Skeletal muscle satellite cell (primary cell): Measurements from ENCODE around the gene GNRH2. TPM values are rescaled to one million over a fixed set of nuclear protein-coding genes. Genes with fewer than 3 reads are reported as not detected.
"Not testable (repeated sequence)": the region's sequence is repeated elsewhere in the genome, so short reads cannot be mapped to it uniquely, and the experiment has no call there.

Experiments used
- H3K27me3 ChIP-seq: 2 replicates; pipeline ENCODE4 v1.7.0; 2013; ENCODE audit warnings: low read length; ENCODE audit not compliant: control insufficient read depth, insufficient read depth
- H3K36me3 ChIP-seq: 2 replicates; pipeline ENCODE4 v1.7.0; 2013; ENCODE audit warnings: mild to moderate bottlenecking, control low read depth, low read length; ENCODE audit not compliant: insufficient read depth
- H3K4me1 ChIP-seq: 2 replicates; pipeline ENCODE4 v1.7.0; 2013; ENCODE audit warnings: low read length; ENCODE audit not compliant: control insufficient read depth, insufficient read depth
- H3K4me2 ChIP-seq: 2 replicates; pipeline ENCODE4 v1.7.0; 2013; ENCODE audit warnings: mild to moderate bottlenecking, low read length
- H3K4me3 ChIP-seq: 2 replicates; pipeline ENCODE4 v1.7.0; 2013; ENCODE audit warnings: low read length
- H3K9ac ChIP-seq: 2 replicates; pipeline ENCODE4 v1.7.0; 2013; ENCODE audit warnings: mild to moderate bottlenecking, low read depth, low read length, moderate library complexity
- H3K9me3 ChIP-seq: replicated peaks from 2 replicates; pipeline ENCODE4 v1.7.0; 2013; ENCODE audit warnings: mild to moderate bottlenecking, control low read depth, low read length
- total RNA-seq: library from RNA; depleted of rRNA; stranded (reverse); fragments of >200 nt; gene quantifications from 2 replicates; pipeline ENCODE4 v1.2.3, GENCODE V29; 2012; rRNA removed

Gene GNRH2
- 0.25 and 0.44 TPM in 2 replicates for total RNA-seq

GRCh38 chr20:3043322-3043721, at the start of gene GNRH2:
TSS of gene GNRH2 (plus strand) at chr20:3043622. CDS start at chr20:3044415, 793 bp downstream.
- no peaks in the 10 kb centered on the region for H3K9me3 ChIP-seq
- H3K27me3 ChIP-seq: no peaks in the 10 kb centered on the region
- peaks cover 27% of the 10 kb centered on the region for H3K4me1 ChIP-seq
- H3K4me3 ChIP-seq: no peak within 1 kb of the TSS
- H3K4me2 ChIP-seq: no peak within 1 kb of the TSS
- peaks cover 35% of the 10 kb centered on the region for H3K36me3 ChIP-seq
- H3K9ac ChIP-seq: no peak within 1 kb of the TSS

GRCh38 chr20:2995796-2996195, 47.6 kb upstream of the GNRH2 start:
- peaks cover 38% of the 10 kb centered on the region for H3K36me3 ChIP-seq
- no peaks in the 10 kb centered on the region for H3K4me1 ChIP-seq
- no peak overlapping the region for H3K4me2 ChIP-seq
- H3K4me3 ChIP-seq: no peak overlapping the region
- no peak overlapping the region for H3K9ac ChIP-seq
- H3K9me3 ChIP-seq: no peaks in the 10 kb centered on the region
- no peaks in the 10 kb centered on the region for H3K27me3 ChIP-seq

- no peaks in the 10 kb centered on the region for H3K27me3 ChIP-seq
- peaks cover 16% of the 10 kb centered on the region for H3K36me3 ChIP-seq
- no peak overlapping the region for H3K4me2 ChIP-seq
- no peak overlapping the region for H3K9ac ChIP-seq
- no peaks in the 10 kb centered on the region for H3K4me1 ChIP-seq
- H3K9me3 ChIP-seq: no peaks in the 10 kb centered on the region
- H3K4me3 ChIP-seq: no peak overlapping the region
Measured at GRCh38 chr20:2998728-2999127, 44.7 kb upstream of the GNRH2 start.

- no peaks in the 10 kb centered on the region for H3K4me1 ChIP-seq
- H3K9me3 ChIP-seq: no peaks in the 10 kb centered on the region
- peaks cover 18% of the 10 kb centered on the region for H3K36me3 ChIP-seq
- no peak overlapping the region for H3K4me3 ChIP-seq
- H3K9ac ChIP-seq: no peak overlapping the region
- no peaks in the 10 kb centered on the region for H3K27me3 ChIP-seq
- no peak overlapping the region for H3K4me2 ChIP-seq
Measured at GRCh38 chr20:3000852-3001523, 42.4 kb upstream of the GNRH2 start.

GRCh38 chr20:3003416-3003815, 40.0 kb upstream of the GNRH2 start:
- Histone ChIP-seq H3K4me2 (no peak overlapping the region), H3K27me3 (no peaks in the 10 kb centered on the region), H3K4me1 (no peaks in the 10 kb centered on the region), H3K36me3 (peaks cover 35% of the 10 kb centered on the region), H3K9me3 (no peaks in the 10 kb centered on the region), H3K9ac (no peak overlapping the region), H3K4me3 (no peak overlapping the region)

GRCh38 chr20:3010985-3011723, 32.3 kb upstream of the GNRH2 start:
- Histone ChIP-seq H3K4me2 (no peak overlapping the region), H3K9ac (no peak overlapping the region), H3K27me3 (no peaks in the 10 kb centered on the region), H3K4me1 (peaks cover 11% of the 10 kb centered on the region), H3K4me3 (no peak overlapping the region), H3K36me3 (peaks cover 39% of the 10 kb centered on the region), H3K9me3 (no peaks in the 10 kb centered on the region)

- no peaks in the 10 kb centered on the region for H3K9me3 ChIP-seq
- no peak overlapping the region for H3K4me3 ChIP-seq
- H3K4me2 ChIP-seq: no peak overlapping the region
- H3K27me3 ChIP-seq: no peaks in the 10 kb centered on the region
- no peak overlapping the region for H3K9ac ChIP-seq
- peaks cover 36% of the 10 kb centered on the region for H3K36me3 ChIP-seq
- peaks cover 11% of the 10 kb centered on the region for H3K4me1 ChIP-seq
Measured at GRCh38 chr20:3011752-3012151, 31.7 kb upstream of the GNRH2 start.

GRCh38 chr20:3013771-3014170, 29.7 kb upstream of the GNRH2 start:
- Histone ChIP-seq H3K27me3 (no peaks in the 10 kb centered on the region), H3K36me3 (peaks cover 20% of the 10 kb centered on the region), H3K4me2 (no peak overlapping the region), H3K9ac (no peak overlapping the region), H3K4me1 (peaks cover 11% of the 10 kb centered on the region), H3K4me3 (no peak overlapping the region), H3K9me3 (no peaks in the 10 kb centered on the region)

GRCh38 chr20:3014179-3014578, 29.2 kb upstream of the GNRH2 start:
- Histone ChIP-seq H3K36me3 (peaks cover 18% of the 10 kb centered on the region), H3K4me3 (no peak overlapping the region), H3K9ac (no peak overlapping the region), H3K4me1 (peaks cover 11% of the 10 kb centered on the region), H3K4me2 (no peak overlapping the region), H3K27me3 (no peaks in the 10 kb centered on the region), H3K9me3 (no peaks in the 10 kb centered on the region)

- peaks cover 13% of the 10 kb centered on the region for H3K36me3 ChIP-seq
- H3K27me3 ChIP-seq: no peaks in the 10 kb centered on the region
- H3K4me3 ChIP-seq: no peak overlapping the region
- no peak overlapping the region for H3K9ac ChIP-seq
- no peaks in the 10 kb centered on the region for H3K9me3 ChIP-seq
- H3K4me1 ChIP-seq: peaks cover 11% of the 10 kb centered on the region
- no peak overlapping the region for H3K4me2 ChIP-seq
Measured at GRCh38 chr20:3014662-3015061, 28.8 kb upstream of the GNRH2 start.

GRCh38 chr20:3015302-3015701, 28.1 kb upstream of the GNRH2 start:
- H3K4me3 ChIP-seq, H3K27me3 ChIP-seq, H3K4me2 ChIP-seq, H3K9me3 ChIP-seq, H3K36me3 ChIP-seq, H3K9ac ChIP-seq: not testable (repeated sequence)
- H3K4me1 ChIP-seq: peaks cover 11% of the 10 kb centered on the region

- Histone ChIP-seq H3K4me2 (no peak overlapping the region), H3K9ac (no peak overlapping the region), H3K36me3 (peaks cover 26% of the 10 kb centered on the region), H3K4me1 (no peaks in the 10 kb centered on the region), H3K9me3 (no peaks in the 10 kb centered on the region), H3K4me3 (no peak overlapping the region), H3K27me3 (no peaks in the 10 kb centered on the region)
Measured at GRCh38 chr20:3021327-3021726, 22.1 kb upstream of the GNRH2 start.
